HG02610 (cell line): ENCODE results near the gene PSAPL1.

Experiments used
- ATAC-seq: cut with Tn5 transposase; IDR thresholded peaks from one replicate; pipeline ENCODE4 v1.9.1; 2021; ENCODE audit warnings: mild to moderate bottlenecking, moderate library complexity; ENCODE audit not compliant: unreplicated experiment

The PSAPL1 gene, protein sequence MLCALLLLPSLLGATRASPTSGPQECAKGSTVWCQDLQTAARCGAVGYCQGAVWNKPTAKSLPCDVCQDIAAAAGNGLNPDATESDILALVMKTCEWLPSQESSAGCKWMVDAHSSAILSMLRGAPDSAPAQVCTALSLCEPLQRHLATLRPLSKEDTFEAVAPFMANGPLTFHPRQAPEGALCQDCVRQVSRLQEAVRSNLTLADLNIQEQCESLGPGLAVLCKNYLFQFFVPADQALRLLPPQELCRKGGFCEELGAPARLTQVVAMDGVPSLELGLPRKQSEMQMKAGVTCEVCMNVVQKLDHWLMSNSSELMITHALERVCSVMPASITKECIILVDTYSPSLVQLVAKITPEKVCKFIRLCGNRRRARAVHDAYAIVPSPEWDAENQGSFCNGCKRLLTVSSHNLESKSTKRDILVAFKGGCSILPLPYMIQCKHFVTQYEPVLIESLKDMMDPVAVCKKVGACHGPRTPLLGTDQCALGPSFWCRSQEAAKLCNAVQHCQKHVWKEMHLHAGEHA

DNA sequence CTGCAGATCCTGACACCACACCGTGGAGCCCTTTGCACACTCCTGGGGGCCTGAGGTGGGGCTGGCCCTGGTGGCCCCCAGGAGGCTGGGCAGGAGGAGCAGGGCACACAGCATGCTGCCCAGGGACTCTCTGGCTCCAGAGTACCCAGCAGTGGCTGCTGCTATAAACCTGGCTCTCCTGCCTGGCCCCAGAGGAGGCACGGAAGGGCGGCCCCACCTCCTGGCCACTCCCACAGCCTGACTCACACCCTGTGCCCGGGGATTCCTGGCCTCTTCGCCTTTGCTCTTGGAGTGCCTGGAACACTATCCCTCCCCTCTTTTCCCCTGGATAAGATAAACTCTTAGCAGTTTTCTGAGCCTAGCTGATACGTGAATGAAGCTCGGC, at the start of gene PSAPL1:
Gene PSAPL1, minus strand, starts transcription at position 165 of the 385 bp plus-strand sequence. Its CDS starts 51 bp downstream, at position 114.
- ATAC-seq, result no peak

DNA sequence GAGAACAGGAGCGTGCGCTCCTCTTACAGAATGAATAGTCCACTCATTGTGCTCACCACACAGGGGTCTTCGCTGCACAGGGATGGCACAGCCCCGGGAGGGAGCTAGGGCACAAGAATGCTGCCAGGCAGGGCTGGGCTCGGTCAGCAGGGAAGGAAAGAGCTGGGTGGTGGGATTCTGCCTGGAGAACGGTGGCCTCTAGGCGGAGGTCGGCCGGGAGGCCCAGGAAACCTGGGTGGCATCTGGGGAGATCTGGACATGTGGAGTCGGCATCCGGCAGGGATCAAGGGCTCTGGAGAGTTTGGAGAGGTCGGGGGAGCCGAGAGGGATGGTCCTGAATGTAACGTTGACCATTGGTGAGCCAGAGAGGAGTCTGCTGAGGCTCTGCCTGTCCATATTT, 46.5 kb upstream of the PSAPL1 start:
- ATAC-seq, result no peak

DNA sequence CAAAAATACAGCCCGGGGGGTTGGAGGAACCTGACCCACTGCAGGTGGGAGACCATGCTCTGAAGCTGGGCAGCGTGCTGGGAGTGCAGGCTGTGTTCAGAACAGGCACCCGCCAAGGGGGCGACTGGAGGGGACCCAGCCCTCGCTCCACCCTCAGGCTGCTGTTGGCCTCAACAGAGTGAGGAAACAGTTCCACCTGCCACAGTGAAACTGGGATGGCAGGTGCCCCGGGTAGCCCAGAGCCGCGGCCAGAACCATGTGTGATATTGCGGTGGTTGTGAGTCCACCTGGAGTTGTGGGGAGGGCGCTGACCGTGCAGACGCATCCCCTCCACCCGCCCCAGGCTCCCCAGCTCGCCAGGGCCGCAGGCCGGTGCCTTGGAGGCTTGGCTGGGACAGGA, 45.7 kb upstream of the PSAPL1 start:
- no peak for ATAC-seq

DNA sequence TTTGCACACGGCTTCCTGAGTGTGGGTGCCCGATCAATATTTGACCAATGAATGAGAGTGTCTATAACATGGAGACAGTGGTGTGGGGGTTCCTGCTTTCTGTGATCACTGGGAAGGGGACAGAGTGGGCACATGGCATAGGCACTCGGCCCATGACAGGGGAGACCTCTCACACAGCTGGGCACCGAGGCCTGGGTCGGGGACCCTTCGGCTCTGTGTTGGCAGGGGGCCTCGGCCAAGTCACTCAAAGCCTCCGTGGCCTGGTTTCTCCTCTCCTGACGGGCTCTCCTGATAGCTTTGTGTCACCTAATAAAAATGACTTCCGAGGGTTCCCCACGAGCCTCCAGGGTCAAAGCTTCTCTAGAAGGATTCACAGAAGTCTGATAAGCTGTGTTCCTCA, 43.9 kb upstream of the PSAPL1 start:
- ATAC-seq, result no peak

DNA sequence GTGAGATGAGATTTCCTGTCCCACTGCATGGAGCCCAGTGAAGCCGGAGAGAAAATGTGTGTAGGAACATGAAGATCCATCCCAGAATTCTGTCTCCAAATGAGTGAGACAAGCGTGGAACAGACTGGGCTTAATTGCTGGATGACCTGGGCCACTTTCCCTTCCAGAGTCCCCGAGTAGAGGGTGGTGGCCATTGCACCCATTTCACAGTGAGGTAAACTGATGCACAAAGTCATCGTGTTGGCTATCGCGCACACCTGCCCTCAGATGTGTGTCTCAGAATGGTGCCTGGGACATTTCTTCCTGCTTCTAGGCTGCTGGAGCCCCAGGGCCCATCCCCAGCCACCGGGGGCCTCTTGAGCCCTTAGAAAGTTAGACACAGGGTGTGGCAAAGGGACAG, 43.0 kb upstream of the PSAPL1 start:
- ATAC-seq, result no peak

DNA sequence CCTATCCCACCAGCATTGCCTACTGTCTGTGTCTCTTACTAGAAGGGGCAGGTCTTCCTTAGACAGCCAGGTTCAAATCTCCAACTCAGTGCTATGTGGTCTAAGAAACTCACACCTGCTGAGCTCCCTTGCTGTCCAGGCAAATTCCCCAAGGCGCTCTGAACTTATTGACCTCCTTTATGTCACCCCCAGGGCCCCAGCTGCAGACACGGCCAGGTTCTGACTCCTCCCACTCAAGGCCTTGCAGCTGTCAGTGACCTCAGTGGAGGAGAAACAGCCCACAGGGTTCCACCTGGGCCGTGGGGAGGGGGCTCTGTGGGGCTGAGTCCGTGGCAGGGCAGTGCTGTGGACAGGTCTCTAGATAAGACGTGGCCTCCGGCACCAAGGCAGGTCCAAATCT, 42.1 kb upstream of the PSAPL1 start:
- no peak for ATAC-seq

DNA sequence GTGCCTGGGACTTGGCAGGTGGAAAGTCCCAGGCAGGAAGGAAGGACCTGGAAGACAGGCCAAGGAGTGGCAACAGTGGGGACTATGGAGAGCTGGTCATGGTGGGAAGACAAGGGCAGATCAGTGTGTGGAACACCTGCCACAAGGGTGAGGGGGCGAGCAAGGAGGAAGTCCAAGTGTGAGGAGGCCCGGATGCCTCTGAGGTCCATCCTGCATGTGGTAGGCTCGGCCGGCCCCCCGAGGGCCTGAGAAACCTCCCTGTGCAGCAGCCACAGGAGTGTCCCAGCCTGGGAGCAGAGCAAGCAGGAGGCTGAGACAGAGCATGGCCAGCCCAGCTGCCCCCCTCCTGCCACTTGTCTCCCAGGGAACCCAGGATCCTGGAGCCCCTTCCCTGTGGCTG, 40.5 kb upstream of the PSAPL1 start:
- no peak for ATAC-seq

DNA sequence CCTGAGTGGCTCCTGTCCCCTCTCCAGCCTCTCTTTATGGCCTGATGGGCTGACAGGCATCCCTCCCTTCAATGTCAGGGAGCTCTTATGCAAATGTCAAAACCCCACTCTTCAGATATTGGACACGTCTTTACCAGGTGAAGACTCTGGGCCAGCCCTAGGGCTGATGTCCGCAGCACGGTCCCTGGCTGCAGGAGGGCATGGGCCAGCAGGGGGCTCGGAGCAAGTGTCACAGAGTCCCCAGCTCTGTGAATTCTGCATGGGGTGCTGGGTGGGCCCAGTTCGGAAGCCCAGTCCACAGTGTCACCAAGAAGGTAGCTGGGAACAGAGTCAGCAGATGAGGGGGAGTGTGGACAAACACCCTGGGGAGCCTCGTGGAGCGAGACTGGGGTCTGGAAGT, 39.6 kb upstream of the PSAPL1 start:
- ATAC-seq, result no peak

DNA sequence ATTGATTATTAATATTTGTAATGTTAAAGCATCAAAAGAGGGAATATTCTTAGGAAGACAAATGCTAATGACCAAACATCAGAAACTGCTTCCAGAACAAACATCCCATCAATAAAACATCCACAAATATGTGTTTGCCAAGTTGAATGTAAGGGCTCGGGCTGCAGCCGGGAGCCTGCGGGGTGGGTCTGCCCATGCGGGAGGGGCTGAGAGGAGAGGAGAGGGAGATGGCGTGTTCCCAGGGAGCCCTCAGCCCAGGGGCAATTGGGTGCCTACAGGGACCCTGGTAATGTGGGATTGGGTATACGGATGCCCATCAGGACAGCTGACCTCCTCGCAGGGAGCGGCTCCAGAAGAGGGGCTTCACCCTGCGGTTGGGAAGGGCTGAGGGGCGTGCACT, 38.4 kb upstream of the PSAPL1 start:
- no peak for ATAC-seq

DNA sequence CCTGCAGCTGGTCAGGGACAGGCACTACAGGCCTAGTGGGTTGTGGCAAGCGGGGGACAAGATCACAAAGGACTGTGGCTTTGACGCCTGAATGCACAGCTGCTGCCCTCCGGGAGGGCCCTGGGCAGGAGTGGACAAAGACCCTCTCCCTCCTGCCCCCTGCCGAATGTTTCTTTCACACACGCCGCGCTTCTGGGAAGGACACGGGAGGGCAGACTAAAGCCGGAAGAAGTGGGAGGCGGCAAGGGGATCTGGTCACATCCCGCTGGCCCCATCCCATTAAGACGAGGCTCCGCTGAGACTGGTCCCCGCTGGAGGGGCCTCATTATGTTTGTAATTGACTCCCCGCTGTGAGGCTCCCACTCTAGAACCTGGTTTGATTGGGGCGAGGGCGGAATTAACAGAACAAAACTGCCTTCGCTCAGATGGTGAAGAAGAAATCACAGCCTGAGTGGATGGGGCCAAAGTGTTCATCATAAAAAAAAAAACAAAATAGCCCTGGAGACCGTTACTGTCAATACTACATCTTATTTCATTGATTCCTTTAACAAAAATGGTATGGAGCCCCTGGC, 37.8 kb upstream of the PSAPL1 start:
- ATAC-seq, result no peak

DNA sequence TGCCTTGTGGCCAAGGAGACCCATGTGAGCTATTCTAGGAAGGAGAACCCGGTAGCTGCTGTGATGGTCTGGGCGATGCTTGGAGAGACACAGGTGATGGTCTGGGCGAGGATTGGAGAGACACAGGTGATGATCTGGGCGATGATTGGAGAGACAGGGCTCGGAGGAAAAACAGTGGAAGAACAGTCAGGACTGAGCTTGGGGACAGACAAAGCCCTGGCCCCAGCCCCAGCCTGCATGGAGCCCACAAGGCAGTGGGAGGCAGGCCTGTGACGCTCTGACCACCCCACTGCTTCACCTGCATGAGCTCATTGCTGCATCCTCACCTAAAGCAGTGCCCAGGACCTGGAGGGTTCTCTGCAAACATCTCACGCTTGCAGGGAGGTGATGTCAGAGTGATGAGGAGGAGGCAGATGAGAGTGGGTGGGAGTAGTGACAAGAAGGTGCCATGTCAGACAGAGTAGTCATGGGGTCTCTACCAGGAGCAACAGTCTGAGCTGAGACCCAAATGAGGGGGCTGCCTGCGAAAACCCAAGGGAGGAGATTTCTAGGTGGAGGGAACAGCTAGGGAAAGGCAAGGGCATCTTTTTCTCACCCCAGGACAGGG, 35.9 kb upstream of the PSAPL1 start:
- no peak for ATAC-seq

DNA sequence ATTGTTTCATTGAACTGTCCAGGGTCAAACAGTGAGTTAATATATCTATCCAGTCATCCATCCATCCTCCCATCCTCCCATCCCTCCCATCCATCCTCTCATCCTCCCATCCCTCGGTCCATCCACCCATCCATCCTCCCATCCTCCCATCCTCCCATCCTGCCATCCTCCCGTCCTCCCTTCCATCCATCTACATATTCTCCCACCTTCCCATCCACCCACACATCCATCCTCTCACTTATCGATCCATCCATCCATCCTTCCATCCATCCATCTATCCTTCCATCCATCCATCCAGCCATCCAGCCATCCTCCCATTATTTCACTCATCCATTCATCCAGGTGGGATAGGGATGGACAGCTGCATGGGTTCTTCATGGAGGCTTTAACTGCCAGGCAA, 35.4 kb upstream of the PSAPL1 start:
- no peak for ATAC-seq

DNA sequence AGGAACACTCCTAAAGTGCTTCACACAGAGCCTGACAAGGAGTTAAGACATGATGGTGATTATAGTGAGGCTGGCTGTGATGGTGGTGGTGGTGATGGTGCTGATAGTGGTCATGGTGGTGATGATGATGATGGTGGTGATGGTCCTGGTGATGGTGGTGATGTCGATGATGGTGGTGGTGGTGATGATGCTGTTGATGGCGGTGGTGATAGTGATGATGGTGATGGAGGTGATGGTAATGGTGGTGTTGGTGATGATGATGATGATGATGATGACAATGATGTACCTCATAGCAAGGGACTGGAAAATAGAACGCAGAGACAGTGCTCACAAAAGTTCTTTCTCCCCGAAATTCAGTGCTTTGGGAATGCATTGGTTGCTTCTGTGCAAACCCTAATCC, 34.3 kb upstream of the PSAPL1 start:
- ATAC-seq, result no peak

DNA sequence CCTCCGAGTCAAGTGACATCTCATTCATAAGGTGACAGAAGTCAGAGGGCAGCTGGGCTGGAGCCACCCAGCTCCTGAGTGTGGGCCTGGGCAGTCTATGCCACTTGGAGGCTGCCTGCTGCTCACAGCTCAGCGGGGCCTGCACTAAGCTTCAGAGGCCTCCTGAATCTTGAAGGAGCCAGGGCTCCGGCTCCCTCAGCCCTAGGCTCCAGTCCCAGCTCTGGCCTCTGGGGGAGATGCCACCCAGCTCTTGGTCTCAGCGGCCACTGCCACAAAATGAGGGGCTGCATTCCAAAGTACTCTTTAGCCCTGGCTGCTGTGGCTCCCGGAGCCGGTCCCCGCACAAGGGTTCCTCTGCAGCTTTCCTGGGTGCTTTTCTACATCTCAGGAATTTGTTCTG, 32.7 kb upstream of the PSAPL1 start:
- ATAC-seq, result no peak

DNA sequence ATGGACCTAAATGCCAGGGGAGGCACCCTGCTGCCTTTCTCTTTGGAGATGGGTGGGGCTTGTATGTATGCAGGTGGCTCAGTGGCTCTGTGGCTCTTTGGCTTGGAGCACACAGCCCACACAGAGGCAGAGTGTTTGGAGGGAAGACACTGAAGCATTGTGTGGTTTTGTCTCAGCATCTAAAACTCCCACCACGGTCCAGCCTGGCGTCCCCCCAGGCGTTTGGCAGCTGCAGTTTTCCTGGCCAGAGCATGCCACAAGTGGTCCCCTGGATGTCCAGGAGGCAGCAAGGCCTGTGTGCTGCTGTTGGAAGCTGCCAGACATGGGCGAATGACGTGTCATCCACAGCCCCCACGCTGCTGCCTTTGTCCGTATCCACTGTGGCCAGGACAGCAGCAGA, 32.2 kb upstream of the PSAPL1 start:
- ATAC-seq, result no peak

DNA sequence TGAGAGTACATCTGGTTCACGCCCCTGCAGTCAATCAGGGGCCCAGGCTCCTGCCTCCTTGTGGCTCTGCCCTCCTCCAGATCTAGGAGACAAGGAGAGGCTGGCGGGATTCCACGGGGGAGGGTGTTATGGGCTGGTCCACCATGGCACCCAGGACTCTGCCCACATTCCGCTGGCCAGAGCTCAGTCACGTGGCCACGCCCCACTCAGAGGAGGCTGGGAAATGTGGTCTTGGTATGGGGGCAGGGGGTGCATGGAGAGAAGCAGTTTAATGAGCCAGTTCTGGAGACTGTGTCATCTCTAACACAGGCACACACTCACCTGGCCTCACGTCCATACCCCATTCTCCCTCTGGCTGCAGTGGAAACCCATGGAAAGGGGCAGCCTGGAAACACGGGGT, 31.5 kb upstream of the PSAPL1 start:
- no peak for ATAC-seq

DNA sequence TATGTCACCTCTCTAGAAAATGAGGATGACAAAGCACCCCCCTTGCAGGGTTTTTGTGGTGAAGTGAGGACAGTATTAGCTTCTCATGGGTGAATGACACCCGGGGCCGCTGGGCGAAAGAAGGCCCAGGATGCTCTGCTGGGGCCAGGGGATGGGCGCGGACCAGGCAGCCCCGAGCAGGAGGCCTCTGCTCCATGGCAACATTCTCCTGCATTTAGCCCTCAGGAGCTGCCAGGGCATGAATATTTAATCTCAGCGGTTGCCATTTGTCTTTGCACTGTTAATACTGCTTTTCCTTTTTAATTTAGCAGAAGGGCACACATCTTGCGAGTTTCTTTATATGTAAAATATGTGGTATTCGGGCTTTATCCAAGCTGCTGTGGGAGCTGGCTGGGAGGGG, 30.3 kb upstream of the PSAPL1 start:
- ATAC-seq, result no peak

DNA sequence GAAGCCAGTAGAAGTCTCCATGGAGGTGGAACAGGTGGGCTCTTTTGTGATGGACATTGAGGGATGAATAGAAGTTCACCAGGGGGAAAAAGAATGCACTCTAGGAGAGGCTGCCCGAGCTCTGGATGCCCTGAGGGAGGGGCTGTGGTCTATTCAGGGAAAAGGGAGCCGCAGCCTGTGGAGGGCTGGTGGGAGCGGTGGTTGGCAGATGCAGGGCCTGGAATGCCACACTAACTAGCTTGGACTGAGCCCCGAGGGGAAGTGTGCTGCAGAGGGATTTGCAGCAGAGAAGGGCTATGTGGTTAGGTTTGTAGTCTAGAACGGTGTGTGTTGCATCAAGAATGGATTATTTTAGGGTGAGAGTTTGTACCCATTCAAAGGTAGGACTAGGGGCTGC, 29.5 kb upstream of the PSAPL1 start:
- no peak for ATAC-seq

DNA sequence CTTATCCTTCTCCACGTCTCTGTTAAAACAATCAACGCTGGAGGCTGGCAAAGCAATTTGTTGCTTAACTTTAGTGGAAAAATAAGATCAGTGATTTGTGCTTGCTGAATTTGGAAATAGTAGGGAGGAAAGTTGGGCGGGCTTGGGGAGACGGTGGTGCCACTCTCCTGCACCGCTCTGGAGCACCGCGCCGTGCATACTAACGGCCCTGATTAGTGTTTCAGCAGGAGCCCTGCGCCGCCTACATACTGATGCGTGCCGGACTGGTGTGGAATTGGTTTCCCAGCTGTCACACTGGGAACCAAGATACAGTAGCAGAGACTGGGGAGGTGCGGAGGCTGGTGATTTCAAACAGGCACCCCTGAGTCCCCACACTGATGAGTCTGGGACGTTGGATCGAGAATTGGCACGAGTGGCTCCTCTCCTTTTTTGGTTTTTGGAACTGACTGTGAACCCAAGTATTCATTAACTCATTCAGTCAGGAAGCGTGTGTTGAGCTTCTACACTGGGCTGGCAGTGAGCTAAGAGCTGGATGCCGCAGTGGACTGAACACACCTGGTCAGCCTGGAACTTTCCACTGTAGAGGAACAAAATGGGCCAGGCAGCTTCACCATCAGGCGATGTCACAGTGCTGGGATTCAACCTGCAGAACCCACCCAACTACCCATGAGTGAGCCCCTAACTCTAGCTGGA, 29.0 kb upstream of the PSAPL1 start:
- ATAC-seq, result no peak

DNA sequence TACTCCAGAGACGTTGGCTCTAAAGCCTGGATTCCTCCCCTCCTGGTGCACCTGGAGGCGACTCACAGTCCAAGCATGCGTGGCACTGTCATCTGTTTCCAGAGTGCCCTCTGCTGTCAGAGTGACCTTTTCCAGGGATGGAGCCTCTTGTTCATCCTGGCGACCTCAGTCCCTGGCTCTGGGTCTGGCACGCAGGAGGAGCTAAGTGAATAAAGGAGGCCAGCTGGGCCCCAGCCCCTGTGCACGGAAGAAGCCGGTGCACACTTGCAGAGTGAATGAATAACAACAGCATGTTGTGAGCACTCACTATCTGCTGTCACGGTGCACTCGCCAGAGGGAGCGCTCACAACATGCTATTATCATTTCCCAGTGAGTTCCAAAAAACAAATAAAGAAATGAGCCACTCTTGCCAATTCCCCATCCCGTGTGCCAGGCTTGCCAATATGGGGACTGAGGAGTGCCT, 27.8 kb upstream of the PSAPL1 start:
- ATAC-seq, result no peak

DNA sequence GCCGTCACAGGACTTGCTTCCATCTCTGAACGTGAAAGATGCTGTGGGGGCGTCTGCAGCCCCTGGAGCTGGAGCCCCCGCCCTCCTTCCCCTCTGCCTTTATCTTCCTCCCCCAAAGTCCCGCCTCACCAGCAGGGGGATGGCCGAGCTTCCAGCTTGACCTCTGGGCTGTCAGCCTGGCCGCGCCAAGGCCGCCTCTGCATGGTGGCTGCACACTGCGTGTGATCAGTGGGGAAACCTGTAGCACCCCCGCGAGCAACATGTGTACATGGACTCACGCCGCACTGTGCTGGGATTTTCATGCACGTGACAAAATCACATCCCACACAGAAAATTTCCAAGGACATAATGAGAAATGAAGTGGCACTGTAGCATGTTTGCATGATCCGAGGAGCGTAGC, 26.5 kb upstream of the PSAPL1 start:
- ATAC-seq, result no peak

DNA sequence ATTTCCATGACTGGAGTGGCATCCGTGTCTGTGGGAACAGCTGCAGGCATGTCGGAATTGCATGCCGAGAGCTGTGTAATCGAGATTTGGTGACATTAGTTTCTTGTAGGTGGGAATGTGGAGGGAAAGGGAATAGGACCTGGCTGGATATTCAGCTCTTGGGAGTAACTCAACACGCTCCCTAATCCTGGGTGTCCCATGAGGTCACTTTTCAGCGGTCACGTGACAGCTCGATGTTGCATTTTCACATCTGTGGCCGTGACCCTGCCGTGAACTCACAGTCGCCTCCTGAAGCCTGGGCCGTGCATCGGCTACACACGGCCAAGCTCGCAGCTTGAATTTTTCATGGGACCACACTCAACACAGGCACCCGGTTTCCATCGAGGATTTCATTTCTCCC, 25.8 kb upstream of the PSAPL1 start:
- no peak for ATAC-seq
